Neural cell (in vitro differentiated cells): ENCODE measurements around the gene FCRLA.
"Not testable (repeated sequence)": the region's sequence is repeated elsewhere in the genome, so short reads cannot be mapped to it uniquely, and the experiment has no call there.

Experiments
- POLR2AphosphoS5 ChIP-seq: IDR thresholded peaks from 2 replicates; pipeline ENCODE4 v1.6.1; 2012
- SMC3 ChIP-seq: fragments of 450-650 bp; conservative IDR thresholded peaks from 2 replicates; pipeline ENCODE4 v1.6.1; 2014; ENCODE audit warnings: antibody characterized with exemption, mild to moderate bottlenecking, moderate library complexity; ENCODE audit not compliant: poor library complexity

- not testable (repeated sequence) for TF ChIP-seq POLR2AphosphoS5, SMC3
Measured at GRCh38 chr1:161725258-161725907, 18.4 kb downstream of the FCRLA start.
